Fibroblast of upper back skin (primary cell): Measurements from ENCODE around the gene SHLD1.
"Not testable (repeated sequence)": the region's sequence is repeated elsewhere in the genome, so short reads cannot be mapped to it uniquely, and the experiment has no call there.

Experiments
- DNase-seq: peaks from one replicate; pipeline ENCODE4 v3.0.0-alpha.2; 2013

The SHLD1 gene

GRCh38 chr20:5737619-5737953, 12.6 kb upstream of the SHLD1 start:
- no peak for DNase-seq

- DNase-seq: no peak
Observed at GRCh38 chr20:5737966-5738365, 12.2 kb upstream of the SHLD1 start.

- not testable (repeated sequence) for DNase-seq
Observed at GRCh38 chr20:5740643-5741042, 9.6 kb upstream of the SHLD1 start.

- DNase-seq: peak; percentile 22
Observed at GRCh38 chr20:5741089-5741488, 9.1 kb upstream of the SHLD1 start.

- no peak for DNase-seq
Observed at GRCh38 chr20:5742041-5742440, 8.2 kb upstream of the SHLD1 start.

- DNase-seq: no peak
Observed at GRCh38 chr20:5745416-5746030, 4.7 kb upstream of the SHLD1 start.

- no peak for DNase-seq
Observed at GRCh38 chr20:5746064-5746463, 4.1 kb upstream of the SHLD1 start.

- DNase-seq: no peak
Observed at GRCh38 chr20:5748246-5748645, 2.0 kb upstream of the SHLD1 start.

- not testable (repeated sequence) for DNase-seq
Observed at GRCh38 chr20:5749512-5749951, 669 bp upstream of the SHLD1 start.

- DNase-seq: no peak
Observed at GRCh38 chr20:5751856-5752255, 1.7 kb downstream of the SHLD1 start.

GRCh38 chr20:5753814-5754213, 3.6 kb downstream of the SHLD1 start:
- DNase-seq: no peak

- DNase-seq: no peak
Observed at GRCh38 chr20:5757949-5758348, 7.7 kb downstream of the SHLD1 start.

GRCh38 chr20:5766085-5766764, 16.0 kb downstream of the SHLD1 start:
- DNase-seq: no peak

GRCh38 chr20:5767493-5768098, 17.4 kb downstream of the SHLD1 start:
- DNase-seq: no peak

- peak; percentile 80 for DNase-seq
Observed at GRCh38 chr20:5770231-5770986, 20.2 kb downstream of the SHLD1 start.

- no peak for DNase-seq
Observed at GRCh38 chr20:5770987-5771318, 20.8 kb downstream of the SHLD1 start.

GRCh38 chr20:5772704-5773103, 22.5 kb downstream of the SHLD1 start:
- DNase-seq: no peak

GRCh38 chr20:5773589-5773988, 23.4 kb downstream of the SHLD1 start:
- DNase-seq: no peak

- DNase-seq: no peak
Observed at GRCh38 chr20:5776077-5776476, 25.9 kb downstream of the SHLD1 start.

- peak; percentile 12 for DNase-seq
Observed at GRCh38 chr20:5779071-5779900, 29.1 kb downstream of the SHLD1 start.

GRCh38 chr20:5780846-5781217, 30.6 kb downstream of the SHLD1 start:
- no peak for DNase-seq

- DNase-seq: not testable (repeated sequence)
Observed at GRCh38 chr20:5781367-5781766, 31.2 kb downstream of the SHLD1 start.
